Measurements from ENCODE around the gene CASP3.
"Not testable (repeated sequence)": the region's sequence is repeated elsewhere in the genome, so short reads cannot be mapped to it uniquely, and the experiment has no call there.

The CASP3 gene

GRCh38 chr4:184621518-184621917 lies 27.7 kb downstream of the CASP3 start:
- in situ Hi-C loops (cut with MboI; ENCODE audit: low pct_unique_long_range_greater_than_20kb, low sequenced_read_pairs, unreplicated experiment) = no loop called here
- no peak for TF ChIP-seq CTCF (IDR thresholded peaks at IDR 0.05; ENCODE audit: extremely low read depth, insufficient read depth, missing control alignments)
- DNase-seq (ENCODE audit: low spot score) = no peak

- no peak for DNase-seq (ENCODE audit: low spot score)
- in situ Hi-C loops (cut with MboI; ENCODE audit: low pct_unique_long_range_greater_than_20kb, low sequenced_read_pairs, unreplicated experiment) = no loop called here
- no peak for TF ChIP-seq CTCF (IDR thresholded peaks at IDR 0.05; ENCODE audit: extremely low read depth, insufficient read depth, missing control alignments)
Measured at GRCh38 chr4:184620212-184620867, 28.9 kb downstream of the CASP3 start.

GRCh38 chr4:184617600-184618196 lies 31.5 kb downstream of the CASP3 start:
- DNase-seq (ENCODE audit: low spot score) = no peak
- TF ChIP-seq CTCF (IDR thresholded peaks at IDR 0.05; ENCODE audit: extremely low read depth, insufficient read depth, missing control alignments) = no peak
- in situ Hi-C loops (cut with MboI; ENCODE audit: low pct_unique_long_range_greater_than_20kb, low sequenced_read_pairs, unreplicated experiment) = no loop called here

- peak; percentile 51 for DNase-seq (ENCODE audit: low spot score)
- TF ChIP-seq CTCF (IDR thresholded peaks at IDR 0.05; ENCODE audit: extremely low read depth, insufficient read depth, missing control alignments) = no peak
- in situ Hi-C loops (cut with MboI; ENCODE audit: low pct_unique_long_range_greater_than_20kb, low sequenced_read_pairs, unreplicated experiment) = no loop called here
Measured at GRCh38 chr4:184616633-184617551, 32.4 kb downstream of the CASP3 start.

- in situ Hi-C loops (cut with MboI; ENCODE audit: low pct_unique_long_range_greater_than_20kb, low sequenced_read_pairs, unreplicated experiment); DNase-seq (ENCODE audit: low spot score): not testable (repeated sequence)
Measured at GRCh38 chr4:184616168-184616567, 33.1 kb downstream of the CASP3 start.

- no peak for DNase-seq (ENCODE audit: low spot score)
- in situ Hi-C loops (cut with MboI; ENCODE audit: low pct_unique_long_range_greater_than_20kb, low sequenced_read_pairs, unreplicated experiment) = no loop called here
- no peak for TF ChIP-seq CTCF (IDR thresholded peaks at IDR 0.05; ENCODE audit: extremely low read depth, insufficient read depth, missing control alignments)
Measured at GRCh38 chr4:184614509-184614908, 34.7 kb downstream of the CASP3 start.

GRCh38 chr4:184613405-184613804 lies 35.8 kb downstream of the CASP3 start:
- no peak for DNase-seq (ENCODE audit: low spot score)
- no peak for TF ChIP-seq CTCF (IDR thresholded peaks at IDR 0.05; ENCODE audit: extremely low read depth, insufficient read depth, missing control alignments)
- in situ Hi-C loops (cut with MboI; ENCODE audit: low pct_unique_long_range_greater_than_20kb, low sequenced_read_pairs, unreplicated experiment) = no loop called here

Measured in GM13977 (cell line).